GM18868 (cell line): ENCODE data around the gene MAPKAPK2.

Experiments used
- ATAC-seq: cut with Tn5 transposase; IDR thresholded peaks from one replicate; pipeline ENCODE4 v1.9.1; 2021; ENCODE audit warnings: mild to moderate bottlenecking, moderate library complexity; ENCODE audit not compliant: unreplicated experiment

Gene MAPKAPK2

DNA sequence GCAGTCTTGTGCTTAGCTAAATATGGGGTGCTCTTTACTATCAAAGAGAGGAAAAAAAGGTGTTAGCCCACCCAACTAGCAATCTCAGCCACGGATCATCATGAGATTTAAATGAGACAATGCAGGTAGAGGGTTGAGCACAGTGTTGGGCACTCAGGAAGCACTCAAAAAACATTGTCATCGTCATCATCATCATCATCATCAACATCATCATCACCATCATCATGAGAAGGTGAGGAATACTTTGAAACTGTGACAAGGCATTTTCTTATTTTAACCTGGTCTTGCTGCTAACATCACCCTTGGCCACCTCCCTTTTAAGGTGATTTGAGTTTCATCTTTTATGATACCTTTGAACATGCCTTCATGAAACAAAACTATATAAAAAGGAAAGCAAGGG, 3.3 kb upstream of the MAPKAPK2 start:
- no peak for ATAC-seq

- no peak for ATAC-seq
These were observed 2.6 kb upstream of the MAPKAPK2 start for GRCh38 chr1:206682111-206682510.

DNA sequence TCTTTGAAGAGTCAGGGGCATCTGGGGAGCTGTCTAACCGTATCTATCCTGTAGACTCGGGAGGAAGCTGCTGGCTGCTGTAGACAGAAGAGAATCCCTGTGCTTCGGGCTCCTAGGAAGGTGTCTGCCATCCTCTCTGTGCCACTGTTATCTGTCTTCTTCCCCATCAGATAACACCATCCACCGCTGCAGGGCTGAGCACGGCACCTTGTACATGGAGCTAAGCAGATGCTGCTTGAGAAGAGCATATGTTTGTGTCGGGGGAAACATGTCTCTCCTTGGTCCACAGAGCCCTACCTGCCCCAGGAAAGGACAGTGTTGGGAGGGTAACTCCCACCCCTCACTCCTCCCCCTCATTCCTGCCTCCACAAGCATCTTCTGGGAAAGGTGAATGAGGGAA, 1.4 kb upstream of the MAPKAPK2 start:
- no peak for ATAC-seq

- ATAC-seq = no peak
These were observed 702 bp upstream of the MAPKAPK2 start for GRCh38 chr1:206684003-206684402.

GRCh38 chr1:206685334-206685768, 646 bp downstream of the MAPKAPK2 start:
- ATAC-seq = peak; percentile 26

DNA sequence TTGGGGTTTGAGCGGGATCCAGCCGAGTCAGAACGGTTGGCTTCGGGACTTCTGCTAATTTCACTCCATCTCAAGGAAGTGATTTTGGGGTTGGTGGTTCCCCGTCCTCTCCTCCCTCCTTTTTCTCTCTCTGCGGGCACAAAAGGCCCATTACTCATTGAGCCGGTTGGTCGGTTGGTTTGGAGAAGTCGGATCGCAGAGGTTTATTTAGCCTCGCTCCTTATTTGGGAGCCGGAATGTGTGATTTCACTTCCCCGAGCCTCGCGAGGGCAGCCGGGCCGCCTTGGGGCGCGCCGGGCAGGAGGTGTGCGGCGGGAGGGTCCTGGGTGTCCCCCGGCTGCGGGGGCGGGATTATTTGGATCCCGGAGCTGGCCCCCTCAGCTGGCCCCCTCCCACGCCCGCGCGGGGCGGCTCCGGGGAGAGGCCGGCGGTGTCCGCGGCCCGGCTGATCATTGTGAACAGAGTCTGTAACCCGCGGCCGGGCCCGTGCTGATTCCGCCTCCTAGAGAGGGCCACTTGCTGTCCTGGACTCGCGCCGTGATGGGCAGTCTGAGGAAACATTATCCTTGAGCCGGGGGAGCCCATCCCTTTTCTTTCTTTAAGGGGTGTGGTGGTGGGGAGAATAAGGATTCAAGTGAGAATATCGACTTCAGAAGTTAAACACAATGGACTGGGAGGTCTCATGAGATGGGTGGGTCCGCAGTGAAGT, 1.2 kb downstream of the MAPKAPK2 start:
- peak; percentile 35 for ATAC-seq

DNA sequence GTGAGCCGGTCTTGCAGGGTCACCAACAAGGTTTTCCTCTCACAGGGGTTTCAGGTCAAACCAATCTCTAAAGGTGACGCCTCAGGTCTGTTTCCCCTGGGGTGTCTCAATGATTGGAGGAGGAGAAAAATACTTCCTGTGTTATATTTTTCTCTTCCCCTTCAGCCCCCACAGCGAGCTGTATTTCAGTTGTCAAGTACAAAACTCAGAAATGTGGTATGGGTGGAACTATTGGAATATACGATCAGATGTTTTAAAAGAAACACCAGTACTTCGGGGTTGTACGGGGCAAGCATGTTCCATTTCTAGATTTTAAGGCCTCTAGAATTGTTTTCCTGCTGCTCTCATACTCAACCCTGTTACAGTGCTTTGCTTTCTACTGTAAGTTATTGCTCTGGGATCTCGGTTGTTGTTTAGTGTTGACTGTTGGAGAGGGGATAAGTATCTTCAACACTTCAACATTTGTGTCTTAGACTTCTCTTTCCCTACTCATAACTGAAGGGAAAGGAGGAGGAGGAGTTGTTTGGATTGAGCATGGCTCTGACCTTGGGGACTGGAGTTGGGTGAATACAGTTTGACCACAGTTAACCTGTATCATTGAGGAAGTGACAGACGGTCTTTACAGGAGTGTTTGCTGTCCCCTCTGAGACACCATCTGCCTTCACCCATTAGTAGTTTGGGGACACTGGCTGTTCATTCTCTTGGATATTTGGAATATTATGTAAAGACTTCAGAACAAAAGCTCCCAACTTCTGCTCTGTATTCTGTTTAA, 2.0 kb downstream of the MAPKAPK2 start:
- no peak for ATAC-seq

GRCh38 chr1:206687251-206687914, 2.7 kb downstream of the MAPKAPK2 start:
- ATAC-seq = no peak

DNA sequence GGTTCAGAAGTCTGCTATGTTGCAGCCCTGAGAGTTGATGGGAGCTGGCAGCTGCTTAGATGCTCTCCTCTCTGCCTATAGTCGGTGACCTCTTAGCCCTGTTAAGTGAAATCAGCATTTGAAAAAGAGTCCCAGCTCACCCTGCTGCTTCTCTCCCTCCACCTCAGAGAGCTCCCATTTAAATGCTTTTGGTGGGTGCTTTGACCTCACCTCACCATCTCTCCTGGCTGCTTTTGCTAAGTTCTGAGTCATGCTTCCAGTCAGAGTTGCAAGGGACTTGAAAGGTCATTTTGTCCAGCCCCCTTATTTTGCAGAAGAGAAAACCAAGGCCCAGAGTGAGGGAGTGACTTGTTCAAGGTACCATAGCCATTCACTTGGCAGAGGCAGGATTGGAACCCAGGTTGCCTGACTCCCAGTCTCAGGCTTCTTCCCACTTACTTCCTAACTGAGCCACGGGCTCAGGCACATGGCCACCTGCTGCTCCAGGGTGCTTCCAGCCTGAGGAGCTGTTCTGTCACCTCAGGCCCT, 3.3 kb downstream of the MAPKAPK2 start:
- ATAC-seq = no peak

DNA sequence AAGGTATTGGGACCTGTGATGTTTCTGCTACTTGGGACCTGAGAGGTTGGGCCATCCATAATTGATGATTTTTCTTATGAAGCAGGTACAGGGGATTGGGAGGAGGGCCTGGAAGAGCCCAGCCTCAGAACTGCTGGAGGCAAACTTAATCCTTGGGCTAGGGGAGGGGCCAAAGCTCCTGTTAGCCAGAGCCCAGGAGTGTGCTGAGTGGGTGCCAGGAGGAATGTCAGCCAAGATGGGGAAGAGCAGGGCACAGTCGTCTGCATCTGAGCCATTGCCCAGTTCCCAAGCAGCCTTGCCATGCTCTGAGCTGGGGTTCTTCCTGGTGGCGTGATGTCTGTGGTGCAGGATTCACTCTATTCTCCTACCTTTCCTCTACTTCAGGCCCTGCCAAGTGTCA, 5.8 kb downstream of the MAPKAPK2 start:
- ATAC-seq = no peak

GRCh38 chr1:206691604-206692003, 6.9 kb downstream of the MAPKAPK2 start:
- no peak for ATAC-seq

GRCh38 chr1:206693029-206693428, 8.3 kb downstream of the MAPKAPK2 start:
- ATAC-seq = no peak

DNA sequence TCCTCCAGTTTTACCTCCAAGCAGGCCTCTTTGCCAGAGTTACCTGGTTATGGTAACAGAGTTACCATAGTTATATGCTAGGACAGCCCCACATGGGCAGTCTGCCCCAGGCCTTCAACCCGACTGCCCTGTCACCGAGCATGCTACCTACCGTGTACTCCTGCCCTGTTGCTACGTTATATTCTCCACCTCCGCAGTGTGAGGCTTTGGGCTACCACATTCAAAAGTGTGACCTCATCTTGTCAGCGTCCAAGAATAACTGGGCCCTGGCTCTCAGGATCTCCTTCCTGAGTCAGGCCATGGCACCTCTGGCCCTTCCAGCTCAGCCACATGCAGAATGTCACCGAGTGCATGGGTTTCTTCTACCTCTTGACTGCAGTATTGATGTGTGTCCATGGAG, 8.9 kb downstream of the MAPKAPK2 start:
- ATAC-seq = no peak

GRCh38 chr1:206694171-206695124, 9.7 kb downstream of the MAPKAPK2 start:
- ATAC-seq = no peak

DNA sequence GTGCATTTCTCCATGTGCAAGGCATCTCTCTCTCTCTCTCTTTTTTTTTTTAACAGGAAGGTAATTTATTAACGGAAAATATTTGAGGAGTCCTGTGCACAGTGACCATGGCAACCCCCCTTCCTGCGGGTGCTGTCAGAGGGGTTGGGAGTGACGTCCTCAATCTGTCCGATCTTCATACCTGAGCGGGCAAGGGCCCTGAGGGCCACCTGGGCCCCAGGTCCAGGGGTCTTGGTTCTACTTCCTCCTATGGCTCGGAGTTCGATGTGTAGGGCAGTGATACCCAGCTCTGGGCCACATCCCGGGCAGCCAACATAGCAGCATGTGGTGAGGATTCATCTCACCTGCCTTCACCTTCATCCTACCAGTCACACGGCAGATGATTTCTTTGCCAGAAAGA, 11.0 kb downstream of the MAPKAPK2 start:
- no peak for ATAC-seq

- ATAC-seq = no peak
These were observed 12.3 kb downstream of the MAPKAPK2 start for GRCh38 chr1:206696812-206697585.

DNA sequence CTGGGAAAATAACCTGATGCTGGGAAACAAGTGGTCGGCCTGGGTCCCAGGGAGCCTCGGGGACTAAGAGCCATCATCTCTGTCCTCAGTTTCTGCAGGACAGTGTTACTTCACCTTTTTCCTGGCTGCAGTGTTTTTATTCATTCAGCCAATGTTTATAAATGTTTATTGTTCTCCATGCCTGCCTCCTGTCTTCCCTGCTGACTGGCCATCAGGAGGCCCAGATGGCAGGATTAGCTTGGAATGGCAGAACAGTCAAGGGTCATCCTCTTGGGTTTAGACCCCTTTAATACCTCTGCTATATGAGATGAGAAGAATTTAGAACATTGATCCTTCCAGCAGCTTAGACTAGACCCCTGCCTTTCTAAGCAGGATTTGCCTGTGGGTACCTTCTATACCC, 13.3 kb downstream of the MAPKAPK2 start:
- ATAC-seq = no peak

- no peak for ATAC-seq
These were observed 14.4 kb downstream of the MAPKAPK2 start for GRCh38 chr1:206699000-206699586.

- ATAC-seq = no peak
These were observed 14.9 kb downstream of the MAPKAPK2 start for GRCh38 chr1:206699626-206700025.
